NCI-H510A treated with DMSO at 0.1 percent for 48 hours (cell line): ENCODE data around the gene UCHL1.

Experiments used
- DNase-seq: peaks from one replicate; lab custom pipeline; 2025; lab: John Stamatoyannopoulos, UW

UCHL1 gene

DNA sequence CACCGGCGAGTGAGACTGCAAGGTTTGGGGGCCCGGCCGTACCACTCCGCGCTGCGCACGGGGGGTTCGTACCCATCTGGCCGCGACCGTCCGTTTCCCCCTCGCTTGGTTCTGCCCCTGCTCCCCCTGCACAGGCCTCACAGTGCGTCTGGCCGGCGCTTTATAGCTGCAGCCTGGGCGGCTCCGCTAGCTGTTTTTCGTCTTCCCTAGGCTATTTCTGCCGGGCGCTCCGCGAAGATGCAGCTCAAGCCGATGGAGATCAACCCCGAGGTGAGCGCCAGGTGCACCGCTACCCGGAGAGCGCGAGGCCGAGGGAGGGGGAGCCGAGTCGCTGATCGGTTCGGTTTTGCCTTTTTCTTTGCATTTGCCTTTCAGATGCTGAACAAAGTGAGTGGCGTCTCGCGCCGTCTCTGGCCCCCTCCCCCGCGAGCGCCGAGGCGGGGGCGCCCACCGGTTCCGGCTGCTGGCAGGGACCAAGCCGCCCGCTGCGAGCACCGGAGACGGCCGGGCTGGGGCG is at the start of gene UCHL1:
UCHL1 (plus strand) TSS at position 189 of the 517 bp plus-strand sequence; CDS start at position 238, 49 bp downstream.
- DNase-seq: peak; percentile 86

DNA sequence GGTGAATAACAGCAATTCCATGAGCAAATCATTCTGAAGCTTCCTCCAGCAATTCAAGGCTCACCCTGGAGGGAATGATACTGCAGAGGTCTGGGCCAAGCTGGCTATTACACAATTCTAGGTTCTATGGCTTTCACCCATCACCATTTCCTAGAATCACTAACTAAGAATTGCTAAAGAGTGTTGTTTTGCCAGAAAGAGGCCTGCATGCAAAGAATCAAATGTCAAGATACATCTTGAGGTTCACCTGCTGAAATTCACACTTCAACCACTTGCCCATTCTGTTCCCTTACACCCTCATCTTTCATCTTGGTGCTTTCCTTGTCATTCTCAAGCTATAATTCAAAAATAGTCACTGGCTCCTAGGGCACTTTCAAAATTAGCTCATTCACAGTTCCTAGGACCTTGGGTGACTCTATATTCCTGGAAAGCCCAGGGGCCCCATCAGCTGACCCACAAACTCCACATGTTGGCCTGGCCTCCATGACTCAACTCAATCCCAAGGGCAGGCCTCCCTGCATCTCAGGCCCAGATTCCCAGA is 49.4 kb upstream of the UCHL1 start:
- DNase-seq: no peak

DNA sequence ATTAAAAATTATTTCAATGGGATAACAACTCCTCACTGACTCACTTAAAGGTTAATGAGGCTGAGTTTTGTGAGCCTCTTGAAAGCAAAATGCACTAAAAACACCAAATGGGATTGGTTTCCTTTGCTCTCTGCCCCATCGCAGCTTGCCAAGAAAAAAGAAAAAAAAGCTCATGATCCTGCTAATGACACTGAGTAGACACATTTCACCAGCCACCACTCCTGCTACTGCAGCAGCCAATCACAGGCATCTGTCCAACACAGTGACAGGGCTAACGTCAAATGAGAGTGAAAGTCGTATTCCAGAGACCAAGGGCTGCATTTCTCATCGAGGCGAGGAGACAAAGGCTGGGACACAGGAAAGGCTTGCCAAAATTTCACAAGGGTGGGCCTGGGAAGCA is 47.5 kb upstream of the UCHL1 start:
- DNase-seq: no peak

DNA sequence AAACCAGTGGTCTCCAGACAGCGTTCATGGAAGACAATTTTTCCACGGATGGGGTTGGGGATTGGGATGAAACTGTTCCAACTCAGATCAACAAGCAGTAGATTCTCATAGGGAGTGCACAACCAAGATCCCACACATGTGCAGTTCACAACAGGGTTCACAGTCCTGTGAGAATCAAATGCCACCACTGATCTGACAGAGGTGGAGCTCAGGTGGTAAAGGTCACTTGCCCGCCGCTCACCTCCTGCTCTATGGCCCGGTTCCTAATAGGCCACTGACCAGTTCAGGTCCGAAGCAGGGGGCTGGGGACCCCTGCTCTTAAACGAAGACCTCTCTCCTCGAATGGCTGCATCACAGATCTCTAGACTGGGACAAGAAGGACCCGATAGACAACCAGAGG is 46.8 kb upstream of the UCHL1 start:
- DNase-seq: no peak

DNA sequence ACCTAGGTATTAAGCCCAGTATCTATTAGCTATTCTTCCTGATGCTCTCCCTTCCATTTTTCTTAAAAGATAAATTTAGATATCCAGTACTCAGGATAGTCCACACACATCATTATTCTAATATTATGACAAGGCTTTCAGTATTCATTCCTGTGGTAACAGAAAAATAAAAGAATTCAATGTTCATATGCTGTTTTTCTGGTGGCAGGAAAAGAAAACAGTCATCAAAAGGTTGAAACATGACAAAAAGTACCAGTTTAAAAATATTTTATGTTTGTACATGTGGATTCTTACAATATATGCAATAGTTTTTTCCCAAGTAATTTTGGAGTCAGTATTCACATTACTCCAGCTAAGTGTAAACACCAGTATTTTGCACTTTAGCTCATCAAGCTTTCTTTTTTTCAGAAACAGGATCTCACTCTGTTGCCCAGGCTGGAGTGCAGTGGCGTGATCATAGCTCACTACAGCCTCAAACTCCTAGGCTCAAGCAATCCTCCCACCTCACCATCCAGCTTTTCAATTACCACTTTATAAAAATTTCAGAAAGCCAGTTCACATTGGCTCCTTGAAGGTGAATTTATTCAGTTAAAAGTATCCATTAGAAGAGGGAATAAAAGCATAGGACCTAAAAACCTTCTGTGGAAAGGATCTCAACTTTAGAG is 44.6 kb upstream of the UCHL1 start:
- no peak for DNase-seq

DNA sequence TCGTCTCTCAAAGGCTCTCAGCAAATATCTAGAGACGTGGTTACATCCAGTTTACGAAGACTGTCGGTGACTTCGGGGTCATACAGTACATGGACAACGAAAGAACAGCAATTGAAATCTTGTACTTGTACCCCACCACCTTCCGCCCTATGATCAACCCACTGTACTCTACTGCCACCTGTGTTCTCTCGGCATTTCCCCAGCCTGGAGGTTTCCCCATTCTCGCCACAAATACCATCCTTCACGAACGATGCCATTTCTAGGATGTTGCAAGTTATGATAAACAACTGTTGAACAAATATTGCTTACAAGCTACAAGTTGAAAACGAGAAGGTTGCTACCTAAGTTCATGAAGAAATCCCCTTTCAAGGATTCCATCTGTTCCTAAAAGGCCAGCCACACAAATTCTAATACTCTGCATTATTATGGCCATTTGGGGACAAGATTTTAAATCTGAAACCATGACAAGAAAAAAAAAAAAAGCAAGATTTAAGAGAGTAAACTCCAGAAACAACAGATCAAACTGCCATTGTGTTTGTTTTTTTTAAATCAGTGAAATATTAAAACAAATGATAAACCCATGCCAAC is 44.0 kb upstream of the UCHL1 start:
- peak; percentile 9 for DNase-seq

DNA sequence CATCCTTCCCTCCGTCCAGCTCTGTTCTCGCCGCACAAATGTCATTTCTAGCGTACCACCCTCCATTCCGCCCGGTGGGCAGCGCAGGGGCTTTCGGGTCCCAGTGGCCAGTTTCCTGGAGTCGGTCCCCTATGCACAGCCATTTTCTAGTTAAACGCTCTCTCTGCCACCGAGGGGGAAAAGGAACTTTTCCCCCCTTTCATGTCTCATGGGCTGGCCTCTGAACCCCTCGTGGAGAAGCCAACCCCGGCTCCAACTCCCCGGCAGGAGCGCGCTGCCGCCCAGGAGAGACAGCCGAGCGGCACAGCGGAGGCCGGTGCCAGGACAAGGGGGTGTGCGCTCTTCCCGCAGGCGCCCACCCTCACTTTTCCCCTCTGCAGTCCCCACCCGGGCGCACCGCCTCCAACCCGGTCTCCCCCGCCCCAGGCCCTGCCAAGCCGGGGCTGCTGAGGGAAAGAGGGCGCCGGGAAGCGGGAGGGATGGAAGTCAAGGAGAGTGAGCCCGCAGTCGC is 43.0 kb upstream of the UCHL1 start:
- DNase-seq: no peak

DNA sequence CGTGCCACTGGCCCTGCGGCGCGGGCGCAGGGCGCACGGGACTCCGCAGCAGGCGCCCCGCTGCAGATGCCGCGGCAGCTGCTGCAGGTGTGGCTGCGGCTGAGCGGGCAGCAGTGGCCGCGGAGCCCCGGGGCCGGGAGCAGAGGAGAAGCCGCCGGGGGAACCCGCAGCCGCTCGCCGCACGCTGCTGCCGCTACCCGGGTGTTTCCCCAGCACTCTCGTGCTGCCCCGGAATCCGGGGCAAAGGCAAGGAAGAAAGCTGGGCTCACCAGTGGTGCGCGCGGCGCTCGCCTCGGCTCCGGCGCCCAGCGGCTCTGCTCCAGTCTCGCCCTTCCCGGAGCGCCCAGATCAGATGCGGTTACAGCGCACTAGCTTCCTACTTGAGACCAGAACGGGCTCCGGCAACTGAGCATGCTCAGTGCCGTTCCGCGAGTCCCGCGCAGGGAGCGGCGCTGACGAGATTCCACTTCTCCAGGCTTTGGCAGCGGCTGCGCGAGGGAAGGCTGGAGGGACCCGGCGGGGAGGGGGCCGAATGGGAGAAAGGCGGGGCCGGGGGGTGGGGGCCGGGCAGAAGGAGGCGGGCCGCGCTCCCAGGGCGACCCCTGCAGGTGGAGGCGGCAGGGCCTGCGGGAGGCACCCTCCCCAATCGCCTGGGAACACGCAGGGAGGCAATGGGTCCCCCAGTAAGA is 42.4 kb upstream of the UCHL1 start, which contains the start of gene APBB2:
APBB2 (minus strand) TSS at position 407 of the 689 bp plus-strand sequence. CDS start 181,288 bp downstream, outside the sequence.
- DNase-seq: peak; percentile 80

DNA sequence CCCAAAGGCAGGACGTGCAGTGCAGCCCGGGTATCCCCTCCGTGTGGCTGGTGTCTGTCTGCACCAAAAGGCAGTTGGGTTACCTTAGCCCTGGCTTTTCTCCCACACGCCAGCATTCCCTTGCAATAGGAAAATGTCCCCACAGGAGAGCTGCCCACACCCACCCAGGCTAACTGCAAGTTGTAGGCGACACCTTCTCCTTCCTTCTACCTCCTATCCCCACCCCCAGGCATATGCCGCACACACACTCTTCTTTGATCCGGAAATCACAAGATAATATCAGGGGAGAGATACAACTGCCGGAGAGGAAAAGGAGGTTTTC is 41.9 kb upstream of the UCHL1 start:
- DNase-seq: no peak

DNA sequence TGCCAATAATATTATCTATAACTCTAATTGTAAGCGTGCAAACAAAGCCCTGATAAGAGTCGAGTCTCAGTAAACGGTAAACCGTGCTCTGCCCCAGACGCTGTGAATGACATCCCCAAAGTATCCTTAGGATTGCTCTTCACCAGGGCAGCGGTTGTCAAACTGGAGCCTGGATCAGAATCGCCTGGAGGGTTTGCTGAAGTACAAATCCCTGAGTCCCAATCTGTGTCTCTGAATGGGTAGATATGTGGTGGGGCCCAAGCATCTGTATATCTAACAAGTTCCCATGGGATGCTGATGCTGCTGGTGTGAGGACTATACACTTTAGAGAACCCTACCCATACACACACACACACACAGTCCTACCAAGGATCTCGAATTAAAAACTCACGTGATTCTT is 41.6 kb upstream of the UCHL1 start:
- DNase-seq: no peak

DNA sequence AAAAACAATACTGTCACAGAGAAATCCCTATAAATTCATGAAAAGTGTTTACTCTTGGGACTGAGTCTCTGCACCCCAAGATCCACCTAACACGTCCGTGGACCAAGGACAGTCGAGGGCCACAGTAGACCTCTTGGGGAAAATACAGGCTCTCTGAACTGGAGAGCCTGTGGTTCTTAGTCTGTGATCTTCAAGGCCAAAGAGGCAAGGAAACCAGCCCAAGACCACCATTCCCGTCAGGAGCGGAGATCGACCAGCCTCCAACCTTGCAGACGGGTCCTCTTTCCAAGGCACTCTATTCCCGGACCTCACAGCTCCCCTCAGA is 40.8 kb upstream of the UCHL1 start:
- no peak for DNase-seq

DNA sequence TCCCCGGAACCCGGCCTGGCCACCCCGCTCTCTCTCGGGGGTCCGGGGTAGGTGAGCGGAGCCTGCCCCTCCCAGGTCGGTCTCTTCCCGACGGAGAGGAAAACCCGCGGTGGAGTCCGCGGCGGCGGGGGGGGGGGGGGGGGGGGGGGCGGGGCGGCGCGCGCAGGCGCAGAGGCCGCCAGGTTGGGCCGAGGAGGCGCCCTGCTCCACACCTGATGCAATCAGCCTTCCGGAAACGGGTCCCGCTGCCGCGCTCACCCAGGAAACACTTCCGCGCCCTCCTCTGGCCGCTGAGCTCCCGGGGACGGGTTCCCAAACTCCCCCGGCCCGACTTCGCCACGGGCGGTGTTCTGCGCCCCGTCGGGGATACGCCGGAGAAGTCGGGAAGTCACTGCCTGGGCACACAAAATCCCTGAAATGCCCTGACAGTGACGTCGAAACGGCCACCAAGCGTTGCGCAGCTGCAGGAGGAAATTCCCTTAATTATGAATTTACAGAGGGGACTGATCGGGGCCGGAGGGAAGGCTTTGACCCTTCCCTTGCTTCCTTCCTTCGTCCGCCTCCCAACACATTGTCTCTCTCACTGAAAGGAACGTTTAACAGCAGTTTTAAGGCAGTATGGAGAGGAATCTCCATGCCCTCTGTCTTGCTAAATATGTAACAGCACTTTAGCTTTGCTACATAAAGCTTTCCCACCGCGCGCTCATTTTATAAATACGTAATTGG is 40.3 kb upstream of the UCHL1 start:
- peak; percentile 73 for DNase-seq

DNA sequence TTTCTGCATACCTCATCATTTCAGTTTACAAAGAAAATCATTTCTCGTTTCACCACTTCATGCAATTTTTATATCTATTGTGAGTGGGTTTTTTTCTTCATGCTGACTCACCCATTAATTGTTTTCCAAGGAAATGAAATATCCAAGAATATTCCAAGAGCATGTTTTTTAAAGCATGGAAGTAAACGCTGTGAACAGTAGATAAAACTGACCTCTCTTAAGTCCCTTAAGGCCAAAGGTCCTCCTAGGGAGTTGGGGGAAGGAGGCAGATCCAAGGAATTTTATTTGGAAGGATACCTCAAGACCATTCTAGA is 39.8 kb upstream of the UCHL1 start:
- DNase-seq: no peak

DNA sequence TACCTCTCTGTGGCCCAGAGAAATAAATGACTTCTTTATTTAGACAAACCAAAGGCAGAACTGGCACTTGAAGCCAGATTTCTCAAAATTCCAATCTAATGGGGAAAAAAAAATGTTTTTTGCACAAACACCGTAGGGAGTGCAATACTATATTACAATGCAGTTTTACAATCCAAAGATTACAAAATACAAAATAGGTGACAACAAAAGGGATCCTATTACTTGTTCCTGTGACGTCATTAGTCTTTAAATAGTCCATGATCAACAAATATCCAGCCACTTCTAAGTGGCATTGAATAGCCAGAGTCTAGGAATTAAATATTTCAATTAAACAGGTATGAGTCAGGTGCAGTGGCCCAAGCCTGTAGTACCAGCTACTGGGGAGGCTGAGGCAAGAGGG is 39.4 kb upstream of the UCHL1 start:
- no peak for DNase-seq

DNA sequence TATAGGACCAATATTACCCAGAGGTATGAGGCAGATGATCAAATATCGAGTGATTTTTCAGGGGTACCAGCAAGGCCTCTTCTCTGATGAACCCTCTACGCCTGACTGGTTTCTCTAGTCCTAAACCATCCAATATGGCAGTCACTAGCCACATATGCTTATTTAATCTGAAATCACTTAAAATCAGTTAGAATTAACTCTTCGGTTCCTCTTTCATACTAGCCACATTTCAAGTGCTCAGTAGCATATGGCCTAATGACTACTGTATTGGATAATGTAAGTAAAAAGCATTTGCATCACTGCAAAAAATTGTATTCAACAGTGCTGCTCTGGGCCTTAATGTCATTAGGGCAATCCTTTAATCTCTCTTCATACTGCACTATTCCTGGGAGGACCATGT is 38.0 kb upstream of the UCHL1 start:
- no peak for DNase-seq

DNA sequence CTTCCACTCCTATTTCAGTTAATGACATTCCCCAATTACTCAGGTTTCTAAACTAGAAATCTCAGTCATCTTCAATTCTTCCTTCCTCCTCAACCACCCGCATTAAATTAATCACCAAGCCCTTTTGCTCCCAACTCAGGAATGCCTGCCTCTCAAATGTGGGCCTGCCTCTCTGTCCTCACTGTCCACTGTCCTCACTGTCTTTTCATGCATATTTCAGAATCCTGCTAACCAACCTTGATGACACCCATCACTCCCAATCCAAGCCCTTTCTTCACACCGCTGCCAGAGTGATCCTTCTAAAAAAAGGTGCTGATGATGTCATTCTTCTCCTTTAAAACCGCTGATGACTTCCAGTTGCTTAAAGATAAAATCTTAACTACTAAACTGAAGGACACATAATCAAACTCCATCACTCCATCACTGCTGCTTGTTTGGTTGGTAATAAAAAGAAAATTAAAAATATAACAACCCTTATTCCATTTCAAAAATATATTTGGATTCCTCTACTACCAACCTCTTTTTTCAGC is 37.2 kb upstream of the UCHL1 start:
- DNase-seq: no peak

DNA sequence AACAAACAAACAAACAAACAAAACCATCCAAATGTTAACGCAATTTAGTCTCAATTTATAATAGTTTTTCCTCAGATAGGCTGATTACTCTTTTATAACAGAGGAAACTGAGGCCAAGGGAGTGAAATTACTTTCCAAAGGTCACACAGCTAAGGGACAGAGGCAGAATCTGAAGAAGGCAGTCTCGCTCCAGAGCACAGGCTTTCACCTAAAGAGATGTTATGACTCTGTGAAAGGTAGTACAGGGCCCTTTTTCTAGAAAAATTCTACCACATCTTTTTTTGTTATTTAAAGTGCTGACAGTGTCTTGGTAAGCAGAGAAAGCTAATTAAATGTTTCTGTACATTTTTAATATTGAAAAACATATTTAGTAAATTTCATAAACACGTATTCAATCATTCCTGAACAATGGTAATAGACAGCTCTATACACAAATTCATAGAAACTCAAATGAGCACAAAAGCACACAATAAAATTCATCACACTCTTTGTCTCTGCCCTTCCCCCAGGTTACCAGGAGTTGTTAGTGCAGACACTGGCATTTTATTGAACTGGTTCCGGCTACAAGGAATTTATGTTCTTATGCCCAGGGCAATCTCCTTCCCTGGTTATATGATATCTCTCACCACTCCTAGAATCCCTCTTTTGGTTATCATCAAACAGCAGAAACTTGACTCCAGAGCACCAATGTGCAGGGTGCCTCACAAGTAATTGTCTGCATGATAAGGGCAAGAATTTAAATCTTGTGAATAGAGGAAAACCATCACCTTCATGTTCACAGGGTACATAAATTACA is 34.7 kb upstream of the UCHL1 start:
- DNase-seq: no peak

DNA sequence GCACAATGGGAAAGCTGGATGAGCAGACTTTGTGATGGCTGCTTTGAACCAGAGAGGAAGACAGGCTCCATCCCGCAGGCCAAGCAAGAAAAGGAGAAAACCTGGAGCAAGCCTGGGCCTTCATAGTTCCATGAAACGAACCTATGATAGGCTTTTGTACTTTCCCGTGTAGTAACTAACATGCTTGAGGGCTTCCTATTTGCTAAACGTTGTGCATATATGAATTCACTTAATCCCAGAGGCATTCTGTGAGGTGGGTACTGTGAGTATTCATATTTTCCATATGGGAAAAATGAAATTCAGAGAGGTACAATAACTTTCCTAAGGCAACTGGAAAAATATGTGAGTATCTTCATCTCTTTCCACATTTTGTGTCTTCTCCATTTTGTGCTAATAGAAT is 28.8 kb upstream of the UCHL1 start:
- no peak for DNase-seq

DNA sequence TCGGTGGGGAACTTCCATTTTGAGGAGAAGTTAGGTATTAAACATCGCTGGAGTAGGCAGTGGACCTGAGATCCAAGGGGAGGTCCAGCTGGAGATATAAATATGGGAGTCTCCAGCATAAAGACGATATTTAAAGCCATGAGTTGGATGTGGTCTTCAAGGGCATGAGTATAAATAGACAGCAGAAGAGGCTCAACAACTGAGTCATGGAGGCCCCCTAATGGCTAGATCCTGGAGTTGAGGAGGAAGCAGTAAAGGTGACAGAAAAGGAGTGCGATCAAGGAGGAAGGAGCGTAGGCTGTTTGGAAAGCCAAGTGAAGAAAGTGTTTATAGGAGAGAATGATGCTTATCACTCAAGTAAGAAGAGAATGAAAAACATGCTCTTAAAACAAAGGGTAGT is 24.3 kb upstream of the UCHL1 start:
- no peak for DNase-seq

DNA sequence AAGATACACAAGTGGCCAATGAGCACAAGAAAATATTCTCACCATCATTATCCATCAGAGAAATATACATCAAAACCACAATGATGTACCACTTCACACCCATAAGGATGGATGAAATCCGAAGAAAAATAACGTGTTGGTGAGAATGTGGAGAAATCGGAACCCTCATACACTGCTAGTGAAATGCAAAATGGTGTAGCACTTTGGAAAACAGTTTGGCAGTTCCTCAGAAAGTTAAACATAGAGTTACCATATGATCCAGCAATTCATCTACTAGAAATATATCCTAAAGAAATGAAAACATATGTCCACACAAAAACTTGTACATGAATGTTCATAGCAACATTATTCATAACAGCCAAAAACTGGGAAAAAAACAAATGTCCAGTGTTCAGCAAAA is 23.9 kb upstream of the UCHL1 start:
- no peak for DNase-seq

DNA sequence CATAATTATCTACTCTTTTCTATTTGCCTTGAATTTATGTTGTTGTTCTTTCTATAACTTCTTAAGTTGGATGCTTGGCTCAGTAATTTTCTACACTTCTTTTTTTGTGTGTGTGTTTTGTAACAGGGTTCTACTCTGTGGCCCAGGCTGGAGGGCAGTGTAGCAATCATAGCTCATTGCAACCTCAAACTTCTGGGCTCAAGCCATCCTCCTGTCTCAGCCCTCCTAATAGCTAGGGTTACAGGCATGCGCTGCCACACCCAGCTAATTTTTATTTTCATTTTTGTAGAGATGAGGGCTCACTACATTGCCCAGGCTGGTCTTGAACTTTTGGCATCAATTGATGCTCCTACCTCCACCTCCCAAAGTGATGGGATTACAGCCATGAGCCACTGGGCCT is 20.7 kb upstream of the UCHL1 start:
- DNase-seq: no peak
